ENCODE results near the gene NCKIPSD.
"Not testable (repeated sequence)": the region's sequence is repeated elsewhere in the genome, so short reads cannot be mapped to it uniquely, and the experiment has no call there.

The NCKIPSD gene

GRCh38 chr3:48685603-48686511, at the start of gene NCKIPSD:
TSS of gene NCKIPSD (minus strand) at chr3:48685915. CDS start at chr3:48685807, 108 bp downstream.
- peak; percentile 90 for DNase-seq

GRCh38 chr3:48735075-48735767, 49.5 kb upstream of the NCKIPSD start:
- not testable (repeated sequence) for DNase-seq

GRCh38 chr3:48734541-48734940, 48.8 kb upstream of the NCKIPSD start:
- DNase-seq: not testable (repeated sequence)

- DNase-seq: not testable (repeated sequence)
Measured at GRCh38 chr3:48733752-48734518, 48.2 kb upstream of the NCKIPSD start.

GRCh38 chr3:48727511-48727910, 41.8 kb upstream of the NCKIPSD start:
- no peak for DNase-seq

- not testable (repeated sequence) for DNase-seq
Measured at GRCh38 chr3:48725185-48725855, 39.6 kb upstream of the NCKIPSD start.

GRCh38 chr3:48723725-48724124, 38.0 kb upstream of the NCKIPSD start:
- no peak for DNase-seq

- not testable (repeated sequence) for DNase-seq
Measured at GRCh38 chr3:48723293-48723692, 37.6 kb upstream of the NCKIPSD start.

- peak; percentile 98 for DNase-seq
Measured at GRCh38 chr3:48716982-48717746, 31.4 kb upstream of the NCKIPSD start, which contains the start of gene IP6K2. TSS of gene IP6K2 (minus strand) at chr3:48717221. CDS start at chr3:48695291, 21,930 bp downstream.

GRCh38 chr3:48716508-48716981, 30.8 kb upstream of the NCKIPSD start:
- DNase-seq: peak; percentile 49

GRCh38 chr3:48715174-48715800, 29.6 kb upstream of the NCKIPSD start:
- DNase-seq: no peak

- DNase-seq: no peak
Measured at GRCh38 chr3:48711727-48712126, 26.0 kb upstream of the NCKIPSD start.

- DNase-seq: no peak
Measured at GRCh38 chr3:48709051-48709461, 23.3 kb upstream of the NCKIPSD start.

GRCh38 chr3:48708481-48708889, 22.8 kb upstream of the NCKIPSD start:
- no peak for DNase-seq

GRCh38 chr3:48707157-48707556, 21.4 kb upstream of the NCKIPSD start:
- DNase-seq: no peak

- no peak for DNase-seq
Measured at GRCh38 chr3:48702320-48702920, 16.7 kb upstream of the NCKIPSD start.

- DNase-seq: no peak
Measured at GRCh38 chr3:48700731-48701405, 15.2 kb upstream of the NCKIPSD start.

GRCh38 chr3:48698891-48699290, 13.2 kb upstream of the NCKIPSD start:
- no peak for DNase-seq

- DNase-seq: no peak
Measured at GRCh38 chr3:48697952-48698351, 12.2 kb upstream of the NCKIPSD start.

GRCh38 chr3:48696601-48697000, 10.9 kb upstream of the NCKIPSD start:
- DNase-seq: no peak
